ENCODE data around the gene PIGL.

PIGL gene

DNA sequence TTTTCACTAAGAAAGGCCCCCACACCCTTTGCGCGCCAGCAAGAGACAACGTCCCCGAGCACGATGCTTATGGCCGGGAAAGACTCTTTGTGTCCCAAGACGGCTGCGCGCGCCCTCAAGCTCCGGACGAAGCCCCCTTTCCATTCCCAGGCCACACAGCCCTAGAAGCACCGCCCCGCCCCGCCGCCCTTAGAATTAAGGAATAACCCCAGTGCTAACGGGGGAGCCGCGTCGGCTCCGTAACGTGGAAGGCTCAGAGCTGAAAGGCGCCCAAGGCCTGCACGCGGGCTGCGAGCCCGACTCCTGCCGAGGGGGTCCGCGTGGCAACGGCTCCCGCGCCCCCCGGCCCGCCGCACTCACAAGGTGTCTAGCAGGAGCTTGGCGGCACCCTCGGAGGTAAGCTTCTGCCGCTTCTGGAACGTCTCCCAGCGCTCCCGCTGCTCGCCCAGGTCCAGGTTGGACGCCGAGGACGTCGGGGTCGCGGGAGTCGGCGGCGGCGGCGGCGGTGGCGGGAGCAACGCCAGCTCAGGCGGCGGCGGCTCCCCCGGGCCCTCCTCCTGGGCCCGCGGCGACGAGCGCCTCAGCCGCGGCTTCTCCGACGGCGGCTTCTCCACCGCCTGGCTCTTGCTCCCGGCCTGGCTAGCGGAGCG lies 135.8 kb downstream of the PIGL start:
- no peak for DNase-seq (ENCODE audit: low read depth in 2 of 2)

DNA sequence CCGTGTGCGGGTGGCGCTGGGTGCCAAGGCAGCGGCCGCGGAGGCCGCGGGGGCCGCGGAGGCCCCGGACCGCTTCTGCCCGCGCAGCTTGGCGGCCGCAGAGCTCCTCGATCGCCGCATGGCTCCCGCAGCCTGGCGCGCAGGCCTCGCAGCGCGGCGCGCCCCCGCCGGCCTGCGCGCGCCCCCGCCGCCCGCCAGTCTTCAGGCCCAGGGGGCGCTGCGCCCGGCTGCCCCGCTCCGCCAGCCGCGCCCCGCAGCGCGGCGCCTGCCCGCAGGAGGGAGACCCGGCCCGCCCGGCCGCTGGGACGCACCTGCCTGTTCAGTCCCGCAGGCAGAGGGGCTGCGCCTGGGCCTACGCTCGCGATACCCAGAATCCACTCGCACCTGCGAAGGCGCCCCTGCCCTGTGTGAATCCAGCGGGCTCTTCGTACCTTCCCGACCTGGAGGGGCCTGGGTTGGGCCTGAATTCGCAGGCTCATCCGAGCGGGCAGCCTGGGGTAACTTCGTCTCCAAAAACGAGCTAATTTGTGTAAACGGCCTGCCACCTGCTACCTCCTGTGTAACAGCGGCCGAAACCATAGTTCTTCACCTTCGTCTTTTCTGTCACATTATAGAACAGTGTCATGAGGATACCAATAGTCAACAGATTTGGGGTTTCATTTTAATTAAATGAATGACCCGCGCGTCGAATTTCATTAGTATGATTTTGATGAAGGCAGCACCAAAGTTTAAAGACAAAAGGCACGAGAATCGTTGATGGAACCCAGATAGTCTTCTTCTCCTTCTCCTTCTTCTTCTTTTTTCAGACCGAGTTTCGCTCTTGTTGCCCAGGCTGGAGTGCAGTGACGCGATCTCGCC lies 136.5 kb downstream of the PIGL start, which contains the start of gene CENPV:
CENPV (minus strand) TSS at position 153 of the 858 bp plus-strand sequence; CDS start at position 120, 33 bp downstream.
- DNase-seq (ENCODE audit: low read depth in 2 of 2) = peak; percentile 24 to 45

DNA sequence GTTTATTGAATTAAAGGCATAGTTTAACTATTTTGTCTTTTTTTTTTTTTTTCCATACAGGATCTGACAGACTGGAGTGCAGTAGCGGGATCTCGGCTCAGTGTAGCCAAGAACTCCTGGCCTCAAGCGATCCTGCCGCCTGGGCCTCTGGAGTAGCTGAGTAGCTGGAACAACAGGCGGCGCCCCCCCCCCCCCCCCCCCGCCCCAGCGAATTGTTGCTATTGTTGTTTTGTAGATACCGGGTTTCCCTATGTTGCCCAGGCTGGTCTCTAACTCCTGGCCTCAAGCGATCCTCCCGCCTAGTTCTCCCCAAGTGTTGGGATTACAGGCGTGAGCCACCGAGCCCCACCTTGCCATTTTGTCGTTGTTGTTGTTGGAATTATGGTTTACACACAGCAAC lies 137.6 kb downstream of the PIGL start:
- no peak for DNase-seq (ENCODE audit: low read depth in 2 of 2)

DNA sequence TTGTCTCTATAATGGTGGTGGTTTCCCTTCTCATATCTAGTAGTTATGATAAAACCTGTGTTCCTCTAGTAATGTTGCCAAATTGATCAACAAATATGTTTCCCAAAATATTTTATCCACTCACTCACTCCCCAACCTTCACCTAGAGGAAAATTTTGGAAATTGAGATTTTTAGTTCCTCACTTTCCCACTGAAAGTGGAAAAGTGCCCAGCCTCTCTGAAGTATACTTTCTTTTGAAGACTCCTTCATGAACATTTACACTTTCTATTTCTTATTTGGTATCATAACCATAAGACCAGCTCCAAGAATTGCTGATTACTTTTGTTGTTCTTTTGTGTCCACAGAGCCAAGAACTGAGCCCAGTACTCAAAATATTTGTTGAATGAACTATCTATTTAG lies 141.4 kb downstream of the PIGL start:
- no peak for DNase-seq (ENCODE audit: low read depth in 2 of 2)

DNA sequence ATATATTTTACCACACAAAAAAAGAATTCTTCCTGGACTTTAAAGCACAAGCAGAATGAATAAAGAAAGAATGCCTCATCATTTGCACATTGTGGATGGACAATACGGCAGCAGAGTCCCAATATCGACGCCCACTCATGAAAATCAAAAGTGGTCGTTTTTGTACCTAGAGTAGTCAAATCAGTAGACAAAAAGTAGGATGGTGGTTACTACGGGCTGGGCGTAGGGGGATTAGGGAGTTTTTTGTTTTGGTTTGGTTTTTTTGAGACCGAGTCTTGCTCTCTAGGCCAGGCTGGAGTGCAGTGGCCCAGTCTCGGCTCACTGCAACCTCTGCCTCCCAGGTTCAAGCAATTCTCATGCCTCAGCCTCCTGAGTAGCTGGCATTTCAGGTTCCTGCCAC lies 144.9 kb downstream of the PIGL start:
- no peak for DNase-seq (ENCODE audit: low read depth in 2 of 2)

DNA sequence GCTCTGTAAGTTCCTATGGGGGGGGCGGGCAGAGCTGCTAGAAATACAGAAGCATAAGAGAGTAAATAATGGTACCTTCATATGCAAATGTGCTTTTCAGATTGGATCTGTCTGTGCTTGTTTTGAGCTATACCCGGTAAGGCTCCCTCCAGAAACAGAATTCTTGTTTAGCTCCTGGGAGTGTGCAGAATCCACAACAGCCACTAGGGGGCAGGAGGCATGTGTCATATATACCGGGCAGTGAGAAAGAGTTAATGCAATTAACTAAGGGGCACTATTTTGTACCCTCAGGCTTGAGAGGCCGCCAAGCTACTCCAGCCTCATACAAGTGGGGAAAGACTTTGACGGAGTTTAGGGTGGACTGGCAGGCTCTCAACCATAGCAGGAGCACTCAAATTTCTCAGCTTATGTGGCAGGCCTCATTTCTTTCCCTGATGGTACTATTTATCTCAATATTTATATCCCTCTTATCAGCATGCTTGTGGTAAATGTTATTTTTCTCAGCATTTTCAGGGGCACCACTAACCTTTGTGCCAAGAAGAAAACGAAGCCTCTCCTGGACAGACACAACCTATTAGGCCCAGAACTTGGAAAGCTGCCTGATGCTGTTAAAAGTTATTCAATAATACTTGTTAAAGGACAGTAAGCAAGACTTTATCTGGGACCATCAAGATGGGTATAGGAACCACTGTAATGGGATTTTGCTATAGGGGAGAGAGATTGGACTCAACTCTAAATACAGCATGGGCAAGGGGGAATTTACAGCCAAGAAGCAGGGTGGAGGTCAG lies 146.9 kb downstream of the PIGL start:
- peak; percentile 53 to 68 for DNase-seq (ENCODE audit: low read depth in 2 of 2)

DNA sequence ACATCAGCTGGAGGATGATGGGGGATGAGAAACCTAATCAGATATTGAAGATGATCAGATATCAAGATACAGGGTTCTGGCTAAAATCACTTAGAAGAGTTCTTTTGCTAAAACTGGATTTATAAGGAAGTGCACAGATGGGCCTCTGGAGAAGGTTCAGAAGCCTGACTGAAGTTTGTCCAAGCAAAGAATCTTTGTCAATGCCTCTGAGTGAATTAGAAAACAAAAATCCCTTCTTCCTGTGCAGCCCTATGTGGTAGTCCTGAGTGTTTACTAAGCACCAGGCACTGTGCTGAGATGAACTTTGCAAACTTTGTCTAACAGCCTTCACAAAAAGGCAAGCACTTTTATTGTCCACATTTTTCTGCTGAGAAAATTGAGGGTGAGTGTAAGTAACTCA lies 147.6 kb downstream of the PIGL start:
- no peak for DNase-seq (ENCODE audit: low read depth in 2 of 2)

DNA sequence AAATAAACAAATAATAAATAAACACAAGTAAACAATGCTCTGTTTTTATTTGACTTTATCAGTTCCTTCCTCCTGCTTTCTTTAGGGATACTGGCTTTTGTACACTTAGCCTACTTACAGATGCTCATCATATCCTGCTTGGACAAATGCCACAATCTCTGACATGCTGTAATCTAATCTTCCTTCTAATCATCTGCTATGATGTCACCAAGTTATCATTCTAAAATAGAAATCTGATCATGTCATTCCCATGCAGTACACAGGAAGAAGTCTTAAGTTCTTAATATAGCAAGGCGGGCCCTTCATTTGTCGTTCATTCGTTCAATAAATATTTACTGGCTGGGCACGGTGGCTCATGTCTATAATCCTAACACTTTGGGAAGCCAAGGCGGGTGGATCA lies 154.7 kb downstream of the PIGL start:
- DNase-seq (ENCODE audit: low read depth in 2 of 2) = no peak

DNA sequence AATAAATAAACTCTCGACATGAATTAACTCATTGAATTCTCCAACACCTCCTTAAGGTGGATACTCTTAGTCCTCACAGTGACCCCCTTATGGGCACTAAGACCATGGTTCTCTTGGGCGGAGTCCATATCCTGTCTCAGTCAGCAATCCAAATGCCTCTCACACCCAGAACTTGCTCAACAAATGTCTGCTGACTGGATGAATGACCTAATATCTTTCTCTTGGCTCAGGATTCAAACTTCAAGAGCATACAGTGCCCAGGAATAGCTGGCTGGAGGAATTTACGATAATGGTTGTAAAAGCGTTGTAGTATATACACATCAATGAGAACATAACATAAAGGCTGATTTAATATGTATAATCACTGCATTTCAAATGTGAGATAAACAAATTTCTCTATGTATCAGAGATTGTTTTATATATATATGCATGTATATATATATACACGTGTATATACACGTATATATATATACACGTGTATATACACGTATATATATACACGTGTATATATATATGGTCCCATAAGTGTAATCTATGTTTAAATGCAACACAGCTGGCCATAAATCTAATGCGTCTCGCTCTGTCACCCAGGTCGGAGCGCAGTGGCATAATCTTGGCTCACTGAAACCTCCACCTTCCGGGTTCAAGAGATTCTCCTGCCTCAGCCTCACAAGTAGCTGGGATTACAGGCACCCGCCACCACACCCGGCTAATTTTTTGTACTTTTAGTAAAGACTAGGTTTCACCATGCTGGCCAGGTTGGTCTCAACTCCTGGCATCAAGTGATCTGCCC lies 157.3 kb downstream of the PIGL start:
- no peak for DNase-seq (ENCODE audit: low read depth in 2 of 2)

Measured in stimulated activated CD4-positive, alpha-beta T cell treated with anti-CD3 and anti-CD28 coated beads, Interleukin-15, amount 100 ng/mL, for 48 hours (primary cell).